Measurements from ENCODE around the gene TUT4.

Gene TUT4

GRCh38 chr1:52436817-52437216 is 116.1 kb downstream of the TUT4 start:
- Histone ChIP-seq H3K36me3 (replicated peaks; ENCODE audit: low read depth, low read length) (peaks cover 8% of the 10 kb centered on the region), H3K27ac (ENCODE audit: low read length) (no peak overlapping the region)

GRCh38 chr1:52435650-52436049 is 117.2 kb downstream of the TUT4 start:
- Histone ChIP-seq H3K9me3 (ENCODE audit: insufficient read depth, low read length) (no peaks in the 10 kb centered on the region), H3K36me3 (replicated peaks; ENCODE audit: low read depth, low read length) (peaks cover 10% of the 10 kb centered on the region), H3K79me2 (ENCODE audit: low read length) (no peaks in the 10 kb centered on the region), H3K4me3 (ENCODE audit: low read length) (no peak overlapping the region), H3K27me3 (ENCODE audit: low read depth, low read length) (no peaks in the 10 kb centered on the region), H3K27ac (ENCODE audit: low read length) (no peak overlapping the region), H3K9ac (ENCODE audit: low read length) (no peak overlapping the region), H3K4me1 (ENCODE audit: low read length) (no peaks in the 10 kb centered on the region), H4K20me1 (ENCODE audit: insufficient read depth, low read length) (no peaks in the 10 kb centered on the region), H3K4me2 (ENCODE audit: low read length) (no peak overlapping the region), H2AFZ (ENCODE audit: low read depth, low read length) (no peak overlapping the region)
- TF ChIP-seq, protein P1, sequence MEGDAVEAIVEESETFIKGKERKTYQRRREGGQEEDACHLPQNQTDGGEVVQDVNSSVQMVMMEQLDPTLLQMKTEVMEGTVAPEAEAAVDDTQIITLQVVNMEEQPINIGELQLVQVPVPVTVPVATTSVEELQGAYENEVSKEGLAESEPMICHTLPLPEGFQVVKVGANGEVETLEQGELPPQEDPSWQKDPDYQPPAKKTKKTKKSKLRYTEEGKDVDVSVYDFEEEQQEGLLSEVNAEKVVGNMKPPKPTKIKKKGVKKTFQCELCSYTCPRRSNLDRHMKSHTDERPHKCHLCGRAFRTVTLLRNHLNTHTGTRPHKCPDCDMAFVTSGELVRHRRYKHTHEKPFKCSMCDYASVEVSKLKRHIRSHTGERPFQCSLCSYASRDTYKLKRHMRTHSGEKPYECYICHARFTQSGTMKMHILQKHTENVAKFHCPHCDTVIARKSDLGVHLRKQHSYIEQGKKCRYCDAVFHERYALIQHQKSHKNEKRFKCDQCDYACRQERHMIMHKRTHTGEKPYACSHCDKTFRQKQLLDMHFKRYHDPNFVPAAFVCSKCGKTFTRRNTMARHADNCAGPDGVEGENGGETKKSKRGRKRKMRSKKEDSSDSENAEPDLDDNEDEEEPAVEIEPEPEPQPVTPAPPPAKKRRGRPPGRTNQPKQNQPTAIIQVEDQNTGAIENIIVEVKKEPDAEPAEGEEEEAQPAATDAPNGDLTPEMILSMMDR (IDR thresholded peaks at IDR 0.05; ENCODE audit: low read depth, low read length), result no peak
- TF ChIP-seq EZH2phosphoT487 (IDR thresholded peaks at IDR 0.05; ENCODE audit: low read depth), result no peak

More at GRCh38 chr1:52436817-52437216, 116.1 kb downstream of the TUT4 start:
- no peak overlapping the region for H3K4me2 ChIP-seq (ENCODE audit: low read length)
- H3K27me3 ChIP-seq (ENCODE audit: low read depth, low read length), result no peaks in the 10 kb centered on the region
- H4K20me1 ChIP-seq (ENCODE audit: insufficient read depth, low read length), result no peaks in the 10 kb centered on the region
- H3K9ac ChIP-seq (ENCODE audit: low read length), result no peak overlapping the region
- no peaks in the 10 kb centered on the region for H3K4me1 ChIP-seq (ENCODE audit: low read length)
- no peaks in the 10 kb centered on the region for H3K79me2 ChIP-seq (ENCODE audit: low read length)
- no peak overlapping the region for H2AFZ ChIP-seq (ENCODE audit: low read depth, low read length)
- no peak for TF ChIP-seq EZH2phosphoT487 (IDR thresholded peaks at IDR 0.05; ENCODE audit: low read depth)
- TF ChIP-seq, protein P1 (IDR thresholded peaks at IDR 0.05; ENCODE audit: low read depth, low read length), result no peak
- no peaks in the 10 kb centered on the region for H3K9me3 ChIP-seq (ENCODE audit: insufficient read depth, low read length)
- no peak overlapping the region for H3K4me3 ChIP-seq (ENCODE audit: low read length)

- H3K27me3 ChIP-seq (ENCODE audit: low read depth, low read length), result no peaks in the 10 kb centered on the region
- no peak overlapping the region for H3K4me3 ChIP-seq (ENCODE audit: low read length)
- H3K4me1 ChIP-seq (ENCODE audit: low read length), result no peaks in the 10 kb centered on the region
- peaks cover 12% of the 10 kb centered on the region for H3K36me3 ChIP-seq (replicated peaks; ENCODE audit: low read depth, low read length)
- no peak overlapping the region for H3K4me2 ChIP-seq (ENCODE audit: low read length)
- H2AFZ ChIP-seq (ENCODE audit: low read depth, low read length), result no peak overlapping the region
- H4K20me1 ChIP-seq (ENCODE audit: insufficient read depth, low read length), result no peaks in the 10 kb centered on the region
- TF ChIP-seq, protein P1 (IDR thresholded peaks at IDR 0.05; ENCODE audit: low read depth, low read length), result no peak
- no peak for TF ChIP-seq EZH2phosphoT487 (IDR thresholded peaks at IDR 0.05; ENCODE audit: low read depth)
- no peak overlapping the region for H3K27ac ChIP-seq (ENCODE audit: low read length)
- no peaks in the 10 kb centered on the region for H3K9me3 ChIP-seq (ENCODE audit: insufficient read depth, low read length)
- H3K9ac ChIP-seq (ENCODE audit: low read length), result no peak overlapping the region
- no peaks in the 10 kb centered on the region for H3K79me2 ChIP-seq (ENCODE audit: low read length)
Observed at GRCh38 chr1:52435211-52435610, 117.7 kb downstream of the TUT4 start.

- H3K4me2 ChIP-seq (ENCODE audit: low read length), result no peak overlapping the region
- TF ChIP-seq, protein P1 (IDR thresholded peaks at IDR 0.05; ENCODE audit: low read depth, low read length), result no peak
- TF ChIP-seq EZH2phosphoT487 (IDR thresholded peaks at IDR 0.05; ENCODE audit: low read depth), result no peak
- peaks cover 12% of the 10 kb centered on the region for H3K36me3 ChIP-seq (replicated peaks; ENCODE audit: low read depth, low read length)
- no peak overlapping the region for H3K27ac ChIP-seq (ENCODE audit: low read length)
- no peaks in the 10 kb centered on the region for H3K79me2 ChIP-seq (ENCODE audit: low read length)
- H3K4me3 ChIP-seq (ENCODE audit: low read length), result no peak overlapping the region
- H2AFZ ChIP-seq (ENCODE audit: low read depth, low read length), result no peak overlapping the region
- no peaks in the 10 kb centered on the region for H3K9me3 ChIP-seq (ENCODE audit: insufficient read depth, low read length)
- H3K9ac ChIP-seq (ENCODE audit: low read length), result no peak overlapping the region
- H4K20me1 ChIP-seq (ENCODE audit: insufficient read depth, low read length), result no peaks in the 10 kb centered on the region
- H3K4me1 ChIP-seq (ENCODE audit: low read length), result no peaks in the 10 kb centered on the region
- H3K27me3 ChIP-seq (ENCODE audit: low read depth, low read length), result no peaks in the 10 kb centered on the region
Observed at GRCh38 chr1:52432807-52433206, 120.1 kb downstream of the TUT4 start.

All from OCI-LY3 (cell line).